Testis (tissue), 3 donors: ENCODE data around the gene CRYBA4. TPM values are rescaled to one million over a fixed set of nuclear protein-coding genes. Genes with fewer than 3 reads are reported as not detected.

Experiments
- DNase-seq: peaks from one replicate; pipeline ENCODE4 v3.0.0-alpha.2; 2019
- H3K27ac ChIP-seq, 2 donors: fragments of 200-600 bp; sonication (generic); one replicate each; pipeline ENCODE4 v1.5.1; 2019
- H3K27me3 ChIP-seq: fragments of 200-600 bp; sonication (generic); one replicate; pipeline ENCODE4 v1.5.1; 2019
- H3K36me3 ChIP-seq: fragments of 200-600 bp; sonication (generic); one replicate; pipeline ENCODE4 v1.5.1; 2017; ENCODE audit warnings: low read depth; ENCODE audit errors: missing control alignments
- H3K4me1 ChIP-seq: fragments of 200-600 bp; sonication (generic); one replicate; pipeline ENCODE4 v1.5.1; 2019
- H3K4me3 ChIP-seq, 2 donors: fragments of 200-600 bp; sonication (generic); one replicate each; pipeline ENCODE4 v1.5.1; 2017 to 2019
- H3K9me3 ChIP-seq: fragments of 200-600 bp; sonication (generic); one replicate; pipeline ENCODE4 v1.5.1; 2017
- CTCF ChIP-seq, 3 experiments: fragments of 450-650 bp in 2 of 3; fragments of 200-600 bp in 1 of 3; sonication (generic) in 1 of 3; IDR thresholded peaks; one replicate each; pipeline ENCODE4 v1.5.1; 2016 to 2019; ENCODE audit warnings: antibody characterized with exemption in 3 of 3, mild to moderate bottlenecking in 2 of 3, moderate library complexity in 1 of 3
- POLR2A ChIP-seq: fragments of 450-650 bp; IDR thresholded peaks from one replicate; pipeline ENCODE4 v1.6.1; 2017; ENCODE audit warnings: antibody characterized with exemption, mild to moderate bottlenecking, moderate library complexity
- WGBS, 2 donors: methylation state at CpG; one replicate each; pipeline ENCODE4 v1.1.5; 2018; 5-methylcytosine and 5-hydroxymethylcytosine counted together
- intact Hi-C: fragments of 100-400 bp; cut with DNase I; formaldehyde crosslinking; loops from one replicate; pipeline ENCODE4 v1.15.1; 2023; ENCODE audit warnings: low total_unique reads
- polyA plus RNA-seq: library from polyadenylated mRNA; stranded (reverse); fragments of 350-450 nt; fragmentation: Illumina TruSeq; extraction: RNeasy Lipid Tissue Mini Kit (QIAGEN cat#74804); gene quantifications from one replicate; pipeline ENCODE4 v1.2.3, GENCODE V29; 2014; ENCODE audit warnings: low read depth, low replicate concordance; ENCODE audit not compliant: insufficient read depth
- total RNA-seq, 2 donors: library from RNA; depleted of rRNA; stranded (reverse); fragments of >200 nt; gene quantifications; one replicate each; pipeline ENCODE4 v1.2.3, GENCODE V29; 2016

The CRYBA4 gene
- total and polyA plus RNA-seq, 3 donors from 2014 or later, result 0.93 to 2.6 (median 2.3) TPM

GRCh38 chr22:26601726-26602125 lies 20.0 kb upstream of the CRYBA4 start:
- no peak for DNase-seq
- intact Hi-C loops, result no loop called here
- no peaks in the 10 kb centered on the region for H3K36me3 ChIP-seq
- no peak overlapping the region for H3K27ac ChIP-seq
- no peak overlapping the region for H3K4me3 ChIP-seq
- no peaks in the 10 kb centered on the region for H3K27me3 ChIP-seq
- 70 to 87% methylated on average over 9 to 12 of the region's 12 CpGs for WGBS, 2 donors
- H3K9me3 ChIP-seq, result no peaks in the 10 kb centered on the region
- no peaks in the 10 kb centered on the region for H3K4me1 ChIP-seq
- TF ChIP-seq CTCF (IDR thresholded peaks at IDR 0.05) (no peak), POLR2A (no peak)

- Histone ChIP-seq H3K4me3 (no peak overlapping the region), H3K9me3 (no peaks in the 10 kb centered on the region), H3K4me1 (no peaks in the 10 kb centered on the region), H3K27me3 (no peaks in the 10 kb centered on the region), H3K27ac (no peak overlapping the region), H3K36me3 (no peaks in the 10 kb centered on the region)
- intact Hi-C loops, result no loop called here
- DNase-seq, result no peak
- 69 to 94% methylated on average over 4 of the region's 4 CpGs for WGBS, 2 donors
- TF ChIP-seq POLR2A (no peak), CTCF (IDR thresholded peaks at IDR 0.05) (no peak)
Observed at GRCh38 chr22:26602127-26602526, 19.6 kb upstream of the CRYBA4 start.

GRCh38 chr22:26604368-26604767 lies 17.4 kb upstream of the CRYBA4 start:
- intact Hi-C loops, result no loop called here
- no peaks in the 10 kb centered on the region for H3K36me3 ChIP-seq
- H3K27me3 ChIP-seq, result no peaks in the 10 kb centered on the region
- no peaks in the 10 kb centered on the region for H3K4me1 ChIP-seq
- H3K4me3 ChIP-seq, result no peak overlapping the region
- 79 to 88% methylated on average over 1 of the region's 1 CpG for WGBS, 2 donors
- H3K9me3 ChIP-seq, result no peaks in the 10 kb centered on the region
- H3K27ac ChIP-seq, result no peak overlapping the region
- TF ChIP-seq POLR2A (no peak), CTCF (IDR thresholded peaks at IDR 0.05) (no peak)
- no peak for DNase-seq

- no peak for TF ChIP-seq POLR2A
- TF ChIP-seq CTCF (IDR thresholded peaks at IDR 0.05), result no peak
- Histone ChIP-seq H3K36me3 (no peaks in the 10 kb centered on the region), H3K4me1 (no peaks in the 10 kb centered on the region), H3K27me3 (no peaks in the 10 kb centered on the region), H3K27ac (no peak overlapping the region), H3K9me3 (no peaks in the 10 kb centered on the region), H3K4me3 (no peak overlapping the region)
- no peak for DNase-seq
- intact Hi-C loops, result no loop called here
- WGBS, 2 donors, result 83 to 86% methylated on average over 4 of the region's 4 CpGs
Observed at GRCh38 chr22:26606611-26607010, 15.2 kb upstream of the CRYBA4 start.

GRCh38 chr22:26608129-26608528 lies 13.6 kb upstream of the CRYBA4 start:
- Histone ChIP-seq H3K36me3 (no peaks in the 10 kb centered on the region), H3K27me3 (no peaks in the 10 kb centered on the region), H3K4me1 (no peaks in the 10 kb centered on the region), H3K9me3 (no peaks in the 10 kb centered on the region), H3K27ac (no peak overlapping the region), H3K4me3 (no peak overlapping the region)
- intact Hi-C loops, result no loop called here
- TF ChIP-seq CTCF (IDR thresholded peaks at IDR 0.05) (no peak), POLR2A (no peak)
- no peak for DNase-seq
- WGBS, 2 donors, result 35 to 37% methylated on average over 2 of the region's 2 CpGs
